Esophagus squamous epithelium (tissue), 5 donors: ENCODE measurements around the gene SERPINI1. TPM values are rescaled to one million over a fixed set of nuclear protein-coding genes. Genes with fewer than 3 reads are reported as not detected.

Experiments
- DNase-seq: peaks from one replicate; lab custom pipeline; 2025; lab: John Stamatoyannopoulos, UW
- H3K27ac ChIP-seq, 4 donors: fragments of 200-600 bp; sonication (generic); one replicate each; pipeline ENCODE4 v1.5.1; 2016 to 2019; ENCODE audit warnings: mild to moderate bottlenecking in 1 of 4
- H3K27me3 ChIP-seq, 4 donors: fragments of 200-600 bp; sonication (generic); 1 replicate in 3 of 4; 2 replicates in 1 of 4; pipeline versions ENCODE4 v1.5.1 to v1.6.0; 2017 to 2021; ENCODE audit warnings: antibody characterized with exemption in 1 of 4
- H3K36me3 ChIP-seq, 3 donors: fragments of 200-600 bp; sonication (generic); one replicate each; pipeline ENCODE4 v1.5.1; 2016 to 2019
- H3K4me1 ChIP-seq, 3 donors: fragments of 200-600 bp; sonication (generic); one replicate each; pipeline ENCODE4 v1.5.1; 2017 to 2019
- H3K4me3 ChIP-seq, 4 donors: fragments of 200-600 bp; sonication (generic); 1 replicate in 3 of 4; 2 replicates in 1 of 4; pipeline ENCODE4 v1.5.1; 2016 to 2019; ENCODE audit warnings: mild to moderate bottlenecking in 2 of 4, moderate library complexity in 1 of 4
- H3K9me3 ChIP-seq, 3 donors: fragments of 200-600 bp; sonication (generic); one replicate each; pipeline ENCODE4 v1.5.1; 2016 to 2019
- POLR2A ChIP-seq, 4 donors: fragments of 450-650 bp; IDR thresholded peaks; one replicate each; pipeline ENCODE4 v1.6.1; 2017; ENCODE audit warnings: antibody characterized with exemption in 4 of 4, mild to moderate bottlenecking in 4 of 4, moderate library complexity in 3 of 4
- WGBS, 2 donors: methylation state at CpG; one replicate each; pipeline ENCODE4 v1.1.5; 2018; 5-methylcytosine and 5-hydroxymethylcytosine counted together
- intact Hi-C: fragments of 100-400 bp; cut with DNase I; formaldehyde crosslinking; loops from one replicate; pipeline ENCODE4 v1.15.0; 2022
- total RNA-seq, 4 donors: library from RNA; depleted of rRNA; stranded (reverse); fragments of >200 nt; gene quantifications; one replicate each; pipeline ENCODE4 v1.1.0, GENCODE V29; 2016
- TF ChIP-seq, protein P1 (sequence below), 6 experiments: fragments of 450-650 bp in 4 of 6; fragments of 200-600 bp in 2 of 6; sonication (generic) in 2 of 6; IDR thresholded peaks; one replicate each; pipeline ENCODE4 v1.5.1; 2016 to 2019; ENCODE audit warnings: antibody characterized with exemption in 6 of 6, mild to moderate bottlenecking in 4 of 6, moderate library complexity in 4 of 6
- donor health status: DM: yes; HTN: yes; CAD: no.

SERPINI1 gene
- total RNA-seq, 4 donors from 2014 or later = 1.1 to 4.4 (median 3.5) TPM

DNA sequence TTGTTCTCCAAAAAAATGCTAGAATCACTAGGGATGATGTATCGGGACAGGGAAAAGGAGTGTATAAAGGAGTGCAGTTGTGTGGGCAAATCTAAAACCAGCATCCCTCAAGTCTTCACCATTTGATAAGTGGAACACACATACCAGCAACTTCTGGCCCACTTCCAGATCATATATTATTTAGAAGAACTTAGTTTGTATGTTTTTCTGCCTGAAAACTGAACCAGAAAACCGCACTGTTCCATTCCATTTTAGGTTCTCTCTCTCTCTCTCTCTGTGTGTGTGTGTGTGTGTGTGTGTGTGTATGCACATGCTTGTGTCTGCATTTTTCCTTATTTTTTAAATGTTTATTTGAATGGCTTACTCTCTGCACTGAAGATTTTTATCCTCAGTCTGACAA is 93.5 kb downstream of the SERPINI1 start:
- intact Hi-C loops = no loop called here
- no peaks in the 10 kb centered on the region for H3K27me3 ChIP-seq
- 62 to 77% methylated on average over 2 of the region's 2 CpGs for whole genome bisulfite sequencing, 2 donors
- H3K27ac ChIP-seq = no peak overlapping the region
- H3K4me3 ChIP-seq = no peak overlapping the region
- no peaks in the 10 kb centered on the region for H3K4me1 ChIP-seq
- no peaks in the 10 kb centered on the region for H3K36me3 ChIP-seq
- DNase-seq = no peak
- H3K9me3 ChIP-seq = no peaks in the 10 kb centered on the region
- TF ChIP-seq, protein P1, sequence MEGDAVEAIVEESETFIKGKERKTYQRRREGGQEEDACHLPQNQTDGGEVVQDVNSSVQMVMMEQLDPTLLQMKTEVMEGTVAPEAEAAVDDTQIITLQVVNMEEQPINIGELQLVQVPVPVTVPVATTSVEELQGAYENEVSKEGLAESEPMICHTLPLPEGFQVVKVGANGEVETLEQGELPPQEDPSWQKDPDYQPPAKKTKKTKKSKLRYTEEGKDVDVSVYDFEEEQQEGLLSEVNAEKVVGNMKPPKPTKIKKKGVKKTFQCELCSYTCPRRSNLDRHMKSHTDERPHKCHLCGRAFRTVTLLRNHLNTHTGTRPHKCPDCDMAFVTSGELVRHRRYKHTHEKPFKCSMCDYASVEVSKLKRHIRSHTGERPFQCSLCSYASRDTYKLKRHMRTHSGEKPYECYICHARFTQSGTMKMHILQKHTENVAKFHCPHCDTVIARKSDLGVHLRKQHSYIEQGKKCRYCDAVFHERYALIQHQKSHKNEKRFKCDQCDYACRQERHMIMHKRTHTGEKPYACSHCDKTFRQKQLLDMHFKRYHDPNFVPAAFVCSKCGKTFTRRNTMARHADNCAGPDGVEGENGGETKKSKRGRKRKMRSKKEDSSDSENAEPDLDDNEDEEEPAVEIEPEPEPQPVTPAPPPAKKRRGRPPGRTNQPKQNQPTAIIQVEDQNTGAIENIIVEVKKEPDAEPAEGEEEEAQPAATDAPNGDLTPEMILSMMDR (IDR thresholded peaks at IDR 0.05) = no peak
- TF ChIP-seq POLR2A (IDR thresholded peaks at IDR 0.05) = no peak

DNA sequence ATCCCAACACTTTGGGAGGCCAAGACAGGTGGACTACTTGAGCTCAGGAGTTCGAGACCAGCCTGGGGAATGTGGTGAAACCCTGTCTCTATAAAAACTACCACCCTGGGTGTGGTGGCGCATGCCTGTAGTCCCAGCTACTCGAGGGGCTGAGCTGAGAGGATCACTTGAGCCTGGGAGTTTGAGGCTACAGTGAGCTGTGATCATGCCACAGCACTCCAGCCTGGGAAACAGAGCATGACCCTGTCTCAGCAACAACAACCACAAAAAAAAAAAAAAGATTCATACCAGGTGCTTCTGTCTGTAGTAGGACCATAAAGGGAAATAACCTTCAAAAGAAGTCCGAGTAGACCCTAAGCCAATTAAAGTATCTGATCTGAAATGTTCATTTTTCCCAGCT is 94.5 kb downstream of the SERPINI1 start:
- no peak overlapping the region for H3K4me3 ChIP-seq
- WGBS, 2 donors = 69 to 78% methylated on average over 4 of the region's 4 CpGs
- TF ChIP-seq, protein P1 (IDR thresholded peaks at IDR 0.05) = no peak
- no peak for TF ChIP-seq POLR2A (IDR thresholded peaks at IDR 0.05)
- intact Hi-C loops = no loop called here
- H3K9me3 ChIP-seq = no peaks in the 10 kb centered on the region
- no peaks in the 10 kb centered on the region for H3K4me1 ChIP-seq
- H3K27me3 ChIP-seq = no peaks in the 10 kb centered on the region
- H3K36me3 ChIP-seq = no peaks in the 10 kb centered on the region
- H3K27ac ChIP-seq = no peak overlapping the region
- no peak for DNase-seq

DNA sequence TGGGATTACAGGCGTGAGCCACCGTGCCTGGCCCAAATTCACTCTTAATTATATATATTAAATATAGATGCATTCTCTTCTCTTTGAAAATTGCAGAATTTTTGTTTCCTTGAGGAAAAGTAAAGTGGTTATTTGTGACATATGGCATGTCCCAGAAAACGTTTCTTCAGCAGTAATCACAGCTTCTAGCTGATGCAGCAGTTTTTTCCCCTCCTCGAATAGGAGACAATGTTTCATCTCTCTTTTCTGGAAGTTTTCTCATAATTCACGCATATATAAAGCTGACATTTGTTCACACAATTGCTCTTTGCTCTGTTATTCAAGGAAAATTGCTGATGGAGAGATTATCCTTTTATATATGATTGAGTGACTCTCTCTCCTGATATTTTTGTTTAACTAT is 99.8 kb downstream of the SERPINI1 start:
- WGBS, 2 donors = 61 to 81% methylated on average over 5 of the region's 5 CpGs
- Histone ChIP-seq H3K27me3 (no peaks in the 10 kb centered on the region), H3K4me1 (peaks cover 0 to 16% (median 8%) of the 10 kb centered on the region in 3 donors), H3K36me3 (no peaks in the 10 kb centered on the region), H3K27ac (no peak overlapping the region), H3K4me3 (no peak overlapping the region), H3K9me3 (no peaks in the 10 kb centered on the region)
- DNase-seq = no peak
- TF ChIP-seq, protein P1 (IDR thresholded peaks at IDR 0.05) = no peak
- intact Hi-C loops = no loop called here

DNA sequence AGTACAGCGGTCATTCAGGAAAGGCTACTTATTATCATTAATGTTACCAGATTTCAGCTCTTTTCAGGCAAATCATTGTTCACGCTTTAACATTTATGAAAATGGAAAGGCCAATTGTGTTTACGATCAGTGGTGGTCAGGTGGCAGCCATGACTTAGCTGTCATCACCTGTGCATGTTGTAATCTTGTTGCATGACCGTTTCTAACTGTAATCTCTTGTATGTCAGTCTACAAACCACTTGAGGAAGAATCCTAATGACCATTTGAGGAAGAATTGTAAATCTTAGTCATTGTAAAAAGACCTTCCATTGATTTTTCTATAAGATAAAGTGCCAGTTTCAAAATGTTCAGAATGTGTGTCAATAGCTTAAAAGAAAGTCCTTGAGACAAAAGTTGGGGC is 100.4 kb downstream of the SERPINI1 start:
- Histone ChIP-seq H3K4me1 (peaks cover 0 to 18% (median 9%) of the 10 kb centered on the region in 3 donors), H3K9me3 (no peaks in the 10 kb centered on the region), H3K27ac (no peak overlapping the region), H3K36me3 (no peaks in the 10 kb centered on the region), H3K27me3 (no peaks in the 10 kb centered on the region), H3K4me3 (no peak overlapping the region)
- intact Hi-C loops = no loop called here
- no peak for DNase-seq
- WGBS, 2 donors = 77 to 85% methylated on average over 4 of the region's 4 CpGs
- TF ChIP-seq POLR2A (IDR thresholded peaks at IDR 0.05) = no peak
- TF ChIP-seq, protein P1 (IDR thresholded peaks at IDR 0.05) = no peak

DNA sequence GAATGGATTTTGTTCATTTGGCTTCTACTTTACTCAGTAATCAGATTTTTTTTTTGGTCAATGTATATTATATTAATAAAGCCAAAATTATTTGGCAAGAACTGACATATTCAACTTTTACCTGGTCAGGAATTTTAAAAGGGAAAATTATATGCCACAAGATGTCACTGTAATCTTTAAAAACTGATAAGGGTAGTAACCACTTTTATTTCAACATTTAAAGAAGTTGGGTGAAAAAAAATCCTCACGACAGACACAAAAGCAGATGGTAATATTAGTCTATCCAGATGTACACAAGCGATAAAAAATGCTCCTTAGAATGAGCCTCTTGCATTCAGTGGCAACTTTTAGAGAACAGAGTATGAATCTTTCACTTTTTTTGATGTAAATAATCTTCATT is 101.9 kb downstream of the SERPINI1 start:
- TF ChIP-seq, protein P1 (IDR thresholded peaks at IDR 0.05) = no peak
- no peak for TF ChIP-seq POLR2A (IDR thresholded peaks at IDR 0.05)
- DNase-seq = no peak
- no peaks in the 10 kb centered on the region for H3K27me3 ChIP-seq
- H3K4me1 ChIP-seq = peaks cover 0 to 18% (median 9%) of the 10 kb centered on the region in 3 donors
- H3K27ac ChIP-seq = no peak overlapping the region
- H3K36me3 ChIP-seq = no peaks in the 10 kb centered on the region
- intact Hi-C loops = no loop called here
- no peak overlapping the region for H3K4me3 ChIP-seq
- 53 to 55% methylated on average over 2 of the region's 2 CpGs for WGBS, 2 donors
- no peaks in the 10 kb centered on the region for H3K9me3 ChIP-seq
